ENCODE results near the gene RFLNA. TPM values are rescaled to one million over a fixed set of nuclear protein-coding genes. Genes with fewer than 3 reads are reported as not detected.

Gene RFLNA
- polyA plus RNA-seq, 1 donor from 2014 or later: 9.6 TPM

DNA sequence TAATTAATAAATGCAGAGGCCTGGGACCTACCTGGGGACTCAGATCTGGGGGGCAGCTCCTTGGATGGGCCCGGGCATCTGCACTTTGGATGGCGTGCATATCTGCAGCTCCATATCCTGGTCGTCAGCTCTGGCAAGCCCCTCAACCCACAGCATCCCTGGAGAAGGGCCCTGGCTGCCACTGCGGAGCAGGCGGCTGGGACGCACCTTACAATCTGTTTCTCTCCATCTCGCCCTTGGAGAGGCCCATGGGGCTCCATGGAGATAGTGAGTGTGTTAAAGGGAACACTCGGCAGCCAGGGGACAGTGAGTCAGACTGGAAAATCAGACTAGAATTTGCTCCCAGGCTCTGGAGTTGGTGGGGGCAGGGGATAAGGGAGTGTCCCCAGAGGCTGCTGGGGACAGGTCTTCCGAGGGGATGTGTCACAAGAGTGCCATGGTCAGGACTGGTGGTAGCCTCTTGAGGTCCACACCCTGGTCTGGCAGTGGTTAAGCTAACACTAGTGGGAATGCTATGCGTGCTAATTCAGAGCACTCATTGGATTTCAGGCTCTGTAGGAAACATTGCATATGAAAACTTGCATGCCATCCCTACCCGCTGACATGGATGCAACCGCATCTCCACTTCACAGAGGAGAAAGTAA is 21.5 kb downstream of the RFLNA start:
- no peaks in the 10 kb centered on the region for H3K27me3 ChIP-seq (ENCODE audit: insufficient read depth, low read depth, low read length)
- no peaks in the 10 kb centered on the region for H3K9me3 ChIP-seq (ENCODE audit: low read length)
- no peaks in the 10 kb centered on the region for H3F3A ChIP-seq (ENCODE audit: insufficient read depth, low read length, poor library complexity, severe bottlenecking)
- no peak for TF ChIP-seq MXI1 (conservative IDR thresholded peaks at IDR 0.05; ENCODE audit: poor library complexity, severe bottlenecking)
- TF ChIP-seq, protein P1, sequence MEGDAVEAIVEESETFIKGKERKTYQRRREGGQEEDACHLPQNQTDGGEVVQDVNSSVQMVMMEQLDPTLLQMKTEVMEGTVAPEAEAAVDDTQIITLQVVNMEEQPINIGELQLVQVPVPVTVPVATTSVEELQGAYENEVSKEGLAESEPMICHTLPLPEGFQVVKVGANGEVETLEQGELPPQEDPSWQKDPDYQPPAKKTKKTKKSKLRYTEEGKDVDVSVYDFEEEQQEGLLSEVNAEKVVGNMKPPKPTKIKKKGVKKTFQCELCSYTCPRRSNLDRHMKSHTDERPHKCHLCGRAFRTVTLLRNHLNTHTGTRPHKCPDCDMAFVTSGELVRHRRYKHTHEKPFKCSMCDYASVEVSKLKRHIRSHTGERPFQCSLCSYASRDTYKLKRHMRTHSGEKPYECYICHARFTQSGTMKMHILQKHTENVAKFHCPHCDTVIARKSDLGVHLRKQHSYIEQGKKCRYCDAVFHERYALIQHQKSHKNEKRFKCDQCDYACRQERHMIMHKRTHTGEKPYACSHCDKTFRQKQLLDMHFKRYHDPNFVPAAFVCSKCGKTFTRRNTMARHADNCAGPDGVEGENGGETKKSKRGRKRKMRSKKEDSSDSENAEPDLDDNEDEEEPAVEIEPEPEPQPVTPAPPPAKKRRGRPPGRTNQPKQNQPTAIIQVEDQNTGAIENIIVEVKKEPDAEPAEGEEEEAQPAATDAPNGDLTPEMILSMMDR (IDR thresholded peaks at IDR 0.05; ENCODE audit: poor library complexity, severe bottlenecking): no peak
- no peak for TF ChIP-seq SMC3 (conservative IDR thresholded peaks at IDR 0.05; ENCODE audit: poor library complexity)
- no peak for TF ChIP-seq EP300 (conservative IDR thresholded peaks at IDR 0.05; ENCODE audit: poor library complexity, severe bottlenecking)
- no peak for TF ChIP-seq TAF1 (IDR thresholded peaks at IDR 0.05; ENCODE audit: low read depth)
- TF ChIP-seq, protein P2, sequence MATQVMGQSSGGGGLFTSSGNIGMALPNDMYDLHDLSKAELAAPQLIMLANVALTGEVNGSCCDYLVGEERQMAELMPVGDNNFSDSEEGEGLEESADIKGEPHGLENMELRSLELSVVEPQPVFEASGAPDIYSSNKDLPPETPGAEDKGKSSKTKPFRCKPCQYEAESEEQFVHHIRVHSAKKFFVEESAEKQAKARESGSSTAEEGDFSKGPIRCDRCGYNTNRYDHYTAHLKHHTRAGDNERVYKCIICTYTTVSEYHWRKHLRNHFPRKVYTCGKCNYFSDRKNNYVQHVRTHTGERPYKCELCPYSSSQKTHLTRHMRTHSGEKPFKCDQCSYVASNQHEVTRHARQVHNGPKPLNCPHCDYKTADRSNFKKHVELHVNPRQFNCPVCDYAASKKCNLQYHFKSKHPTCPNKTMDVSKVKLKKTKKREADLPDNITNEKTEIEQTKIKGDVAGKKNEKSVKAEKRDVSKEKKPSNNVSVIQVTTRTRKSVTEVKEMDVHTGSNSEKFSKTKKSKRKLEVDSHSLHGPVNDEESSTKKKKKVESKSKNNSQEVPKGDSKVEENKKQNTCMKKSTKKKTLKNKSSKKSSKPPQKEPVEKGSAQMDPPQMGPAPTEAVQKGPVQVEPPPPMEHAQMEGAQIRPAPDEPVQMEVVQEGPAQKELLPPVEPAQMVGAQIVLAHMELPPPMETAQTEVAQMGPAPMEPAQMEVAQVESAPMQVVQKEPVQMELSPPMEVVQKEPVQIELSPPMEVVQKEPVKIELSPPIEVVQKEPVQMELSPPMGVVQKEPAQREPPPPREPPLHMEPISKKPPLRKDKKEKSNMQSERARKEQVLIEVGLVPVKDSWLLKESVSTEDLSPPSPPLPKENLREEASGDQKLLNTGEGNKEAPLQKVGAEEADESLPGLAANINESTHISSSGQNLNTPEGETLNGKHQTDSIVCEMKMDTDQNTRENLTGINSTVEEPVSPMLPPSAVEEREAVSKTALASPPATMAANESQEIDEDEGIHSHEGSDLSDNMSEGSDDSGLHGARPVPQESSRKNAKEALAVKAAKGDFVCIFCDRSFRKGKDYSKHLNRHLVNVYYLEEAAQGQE (IDR thresholded peaks at IDR 0.05; ENCODE audit: borderline replicate concordance): no peak
- TF ChIP-seq EZH2 (IDR thresholded peaks at IDR 0.05; ENCODE audit: borderline replicate concordance, insufficient read depth, low read length, poor library complexity, severe bottlenecking): no peak
- no peak for TF ChIP-seq POLR2AphosphoS5 (IDR thresholded peaks at IDR 0.05)
- no peak for TF ChIP-seq RAD21 (conservative IDR thresholded peaks at IDR 0.05)
- H2AFZ ChIP-seq (ENCODE audit: low read depth, low read length): no peak overlapping the region
- no peaks in the 10 kb centered on the region for H3K9me2 ChIP-seq (ENCODE audit: insufficient read depth, low read length)
- no peaks in the 10 kb centered on the region for H3K79me2 ChIP-seq (replicated peaks; ENCODE audit: insufficient read depth, low read length)
- H3K4me2 ChIP-seq (ENCODE audit: low read length): no peak overlapping the region
- H4K20me1 ChIP-seq (ENCODE audit: insufficient read depth): no peaks in the 10 kb centered on the region
- H3K4me3 ChIP-seq (ENCODE audit: low read length): no peak overlapping the region
- H3K9ac ChIP-seq (ENCODE audit: low read length): no peak overlapping the region
- no peaks in the 10 kb centered on the region for H3K36me3 ChIP-seq (ENCODE audit: insufficient read depth, low read length)
- H3K27ac ChIP-seq (ENCODE audit: low read length): no peak overlapping the region

DNA sequence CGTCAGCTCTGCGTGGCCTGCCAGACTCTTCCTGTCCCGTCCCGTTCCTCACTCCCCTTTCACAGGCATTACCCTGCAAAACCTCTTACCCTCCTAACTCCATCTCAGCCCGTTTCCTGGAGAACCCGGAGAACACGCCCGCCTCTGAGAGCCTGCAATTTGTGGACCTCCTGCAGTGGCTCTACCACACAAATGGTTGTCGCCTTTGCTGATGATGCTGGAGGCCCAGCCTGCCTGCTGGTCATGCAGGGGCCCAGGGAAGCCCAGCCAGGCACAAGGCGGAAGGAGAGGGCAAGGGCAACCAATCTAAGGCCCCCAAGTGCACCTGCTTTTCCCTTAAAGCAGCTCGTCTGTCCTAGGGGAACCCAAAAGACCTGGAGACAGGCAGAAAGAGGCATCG is 22.5 kb downstream of the RFLNA start:
- Histone ChIP-seq H3F3A (ENCODE audit: insufficient read depth, low read length, poor library complexity, severe bottlenecking) (no peaks in the 10 kb centered on the region), H3K4me3 (ENCODE audit: low read length) (no peak overlapping the region), H3K36me3 (ENCODE audit: insufficient read depth, low read length) (no peaks in the 10 kb centered on the region), H3K27me3 (ENCODE audit: insufficient read depth, low read depth, low read length) (no peaks in the 10 kb centered on the region), H4K20me1 (ENCODE audit: insufficient read depth) (no peaks in the 10 kb centered on the region), H3K79me2 (replicated peaks; ENCODE audit: insufficient read depth, low read length) (no peaks in the 10 kb centered on the region), H3K27ac (ENCODE audit: low read length) (no peak overlapping the region), H3K9me3 (ENCODE audit: low read length) (no peaks in the 10 kb centered on the region), H3K9ac (ENCODE audit: low read length) (no peak overlapping the region), H3K4me2 (ENCODE audit: low read length) (no peak overlapping the region), H3K9me2 (ENCODE audit: insufficient read depth, low read length) (no peaks in the 10 kb centered on the region), H2AFZ (ENCODE audit: low read depth, low read length) (no peak overlapping the region)
- TF ChIP-seq RAD21 (conservative IDR thresholded peaks at IDR 0.05) (no peak), EP300 (conservative IDR thresholded peaks at IDR 0.05; ENCODE audit: poor library complexity, severe bottlenecking) (no peak)
- TF ChIP-seq, protein P2 (IDR thresholded peaks at IDR 0.05; ENCODE audit: borderline replicate concordance): no peak
- TF ChIP-seq, protein P1 (IDR thresholded peaks at IDR 0.05; ENCODE audit: poor library complexity, severe bottlenecking): no peak
